LNCAP (cell line): ENCODE measurements around the gene NUDT4.

Experiments used
- TF ChIP-seq, protein P1 (sequence below): fragments of 450-650 bp; IDR thresholded peaks from 2 replicates; pipeline ENCODE4 v1.5.1; 2017; ENCODE audit warnings: mild to moderate bottlenecking

NUDT4 gene

GRCh38 chr12:93440043-93440835, 62.5 kb downstream of the NUDT4 start:
- TF ChIP-seq, protein P1, sequence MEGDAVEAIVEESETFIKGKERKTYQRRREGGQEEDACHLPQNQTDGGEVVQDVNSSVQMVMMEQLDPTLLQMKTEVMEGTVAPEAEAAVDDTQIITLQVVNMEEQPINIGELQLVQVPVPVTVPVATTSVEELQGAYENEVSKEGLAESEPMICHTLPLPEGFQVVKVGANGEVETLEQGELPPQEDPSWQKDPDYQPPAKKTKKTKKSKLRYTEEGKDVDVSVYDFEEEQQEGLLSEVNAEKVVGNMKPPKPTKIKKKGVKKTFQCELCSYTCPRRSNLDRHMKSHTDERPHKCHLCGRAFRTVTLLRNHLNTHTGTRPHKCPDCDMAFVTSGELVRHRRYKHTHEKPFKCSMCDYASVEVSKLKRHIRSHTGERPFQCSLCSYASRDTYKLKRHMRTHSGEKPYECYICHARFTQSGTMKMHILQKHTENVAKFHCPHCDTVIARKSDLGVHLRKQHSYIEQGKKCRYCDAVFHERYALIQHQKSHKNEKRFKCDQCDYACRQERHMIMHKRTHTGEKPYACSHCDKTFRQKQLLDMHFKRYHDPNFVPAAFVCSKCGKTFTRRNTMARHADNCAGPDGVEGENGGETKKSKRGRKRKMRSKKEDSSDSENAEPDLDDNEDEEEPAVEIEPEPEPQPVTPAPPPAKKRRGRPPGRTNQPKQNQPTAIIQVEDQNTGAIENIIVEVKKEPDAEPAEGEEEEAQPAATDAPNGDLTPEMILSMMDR = no peak

- TF ChIP-seq, protein P1 = no peak
These were observed 63.4 kb downstream of the NUDT4 start for GRCh38 chr12:93441081-93441616.

- TF ChIP-seq, protein P1 = no peak
These were observed 64.1 kb downstream of the NUDT4 start, which contains the start of gene UBE2N for GRCh38 chr12:93441617-93442410. UBE2N (minus strand) TSS chr12:93441947; CDS start chr12:93441884, 63 bp downstream.

DNA sequence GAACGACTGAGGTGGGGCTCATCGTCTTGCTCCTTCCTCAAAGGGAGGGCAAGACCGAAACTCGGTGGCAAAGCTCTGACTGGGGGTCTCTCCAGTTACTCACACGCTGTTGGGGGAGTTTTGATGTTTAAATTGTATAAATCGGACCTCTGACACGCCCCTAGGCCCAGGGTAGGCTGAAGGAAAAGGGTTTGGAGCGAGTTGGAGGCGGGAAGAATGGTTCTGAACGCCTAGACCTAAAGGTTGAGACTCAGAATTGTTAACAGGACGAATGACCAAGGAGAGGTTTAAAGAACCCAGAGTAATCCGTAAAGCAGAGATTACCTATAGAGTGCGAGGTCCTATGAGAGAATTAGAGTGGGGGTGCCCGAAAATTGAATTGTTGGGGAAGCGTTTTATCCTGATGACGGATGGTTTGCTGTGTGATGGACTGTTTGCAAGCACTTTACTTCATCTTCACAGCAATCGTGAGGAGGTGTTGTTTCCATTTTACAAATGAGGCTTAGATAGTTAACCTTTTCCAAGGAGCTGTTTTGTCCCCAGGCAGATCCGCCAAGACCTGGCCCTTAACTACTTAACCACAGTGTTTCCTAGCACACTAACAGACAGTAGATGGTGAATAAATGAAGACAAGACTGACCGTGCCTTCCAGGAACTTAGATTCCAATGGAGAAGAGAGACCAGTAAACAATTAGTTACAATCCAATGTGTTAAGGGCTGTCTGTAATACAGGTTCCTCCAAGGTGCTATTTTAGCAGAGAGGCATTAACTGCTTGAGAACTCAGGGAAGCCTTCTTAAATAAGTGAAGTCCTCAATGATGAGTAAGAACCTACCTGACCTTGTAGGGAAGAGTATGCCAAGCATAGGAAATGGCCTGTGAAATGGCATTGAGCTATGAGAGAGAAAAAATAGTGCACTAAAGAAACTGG, 65.0 kb downstream of the NUDT4 start:
- TF ChIP-seq, protein P1 = no peak

GRCh38 chr12:93443576-93443975, 65.9 kb downstream of the NUDT4 start:
- TF ChIP-seq, protein P1 = no peak

- TF ChIP-seq, protein P1 = no peak
These were observed 70.0 kb downstream of the NUDT4 start for GRCh38 chr12:93447555-93448290.
